H9 (cell line): ENCODE data around the gene GSTT2B. TPM values are rescaled to one million over a fixed set of nuclear protein-coding genes. Genes with fewer than 3 reads are reported as not detected.

ENCODE experiments used
- DNase-seq: peaks from one replicate; pipeline ENCODE4 v3.0.0-alpha.2; 2017
- H2AFZ ChIP-seq: one replicate; pipeline ENCODE4 v1.6.1; 2013; ENCODE audit warnings: mild to moderate bottlenecking, low read length, control low read depth, moderate library complexity
- H2AK5ac ChIP-seq: 2 replicates; pipeline ENCODE4 v1.6.1; 2013; ENCODE audit warnings: low read length, control low read depth, mixed read lengths; ENCODE audit not compliant: insufficient read length
- H2BK120ac ChIP-seq: one replicate; pipeline ENCODE4 v1.6.1; 2013; ENCODE audit warnings: low read depth, mild to moderate bottlenecking, low read length, control low read depth, inconsistent platforms; ENCODE audit not compliant: poor library complexity, severe bottlenecking
- H2BK12ac ChIP-seq: 2 replicates; pipeline ENCODE4 v1.6.1; 2013; ENCODE audit warnings: low read length, control low read depth, mixed read lengths, low read depth; ENCODE audit not compliant: insufficient read length
- H2BK15ac ChIP-seq: 2 replicates; pipeline ENCODE4 v1.6.1; 2013; ENCODE audit warnings: low read depth, low read length, control low read depth
- H2BK20ac ChIP-seq: one replicate; pipeline ENCODE4 v1.6.1; 2013; ENCODE audit warnings: low read depth, mild to moderate bottlenecking, low read length, control low read depth, inconsistent platforms; ENCODE audit not compliant: poor library complexity, severe bottlenecking
- H2BK5ac ChIP-seq: 2 replicates; pipeline ENCODE4 v1.6.1; 2013; ENCODE audit warnings: low read length, control low read depth, mixed read lengths; ENCODE audit not compliant: insufficient read length
- H3K14ac ChIP-seq: 2 replicates; pipeline ENCODE4 v1.6.1; 2013; ENCODE audit warnings: low read length, control low read depth; ENCODE audit not compliant: insufficient read depth
- H3K18ac ChIP-seq: 2 replicates; pipeline ENCODE4 v1.6.1; 2013; ENCODE audit warnings: low read depth, mild to moderate bottlenecking, mixed read lengths, low read length, control low read depth; ENCODE audit not compliant: insufficient read length
- H3K23ac ChIP-seq: 2 replicates; pipeline ENCODE4 v1.6.1; 2013; ENCODE audit warnings: low read length, control low read depth, mixed read lengths, low read depth; ENCODE audit not compliant: insufficient read length
- H3K23me2 ChIP-seq: 2 replicates; pipeline ENCODE4 v1.6.1; 2013; ENCODE audit warnings: low read depth, mild to moderate bottlenecking, mixed read lengths, low read length, control low read depth; ENCODE audit not compliant: insufficient read length, poor library complexity, severe bottlenecking
- H3K27ac ChIP-seq: 2 replicates; pipeline ENCODE4 v1.5.1; 2013; ENCODE audit warnings: low read length, control low read depth, mixed read lengths, low read depth; ENCODE audit not compliant: insufficient read length
- H3K27me3 ChIP-seq: 2 replicates; pipeline ENCODE4 v1.6.1; 2013; ENCODE audit warnings: low read length, control low read depth, inconsistent platforms; ENCODE audit not compliant: insufficient read depth
- H3K4ac ChIP-seq: 2 replicates; pipeline ENCODE4 v1.6.1; 2013; ENCODE audit warnings: low read depth, mild to moderate bottlenecking, control low read depth, inconsistent platforms, low read length, moderate library complexity
- H3K4me1 ChIP-seq: 2 replicates; pipeline ENCODE4 v1.6.1; 2013; ENCODE audit warnings: low read length, control low read depth, inconsistent platforms; ENCODE audit not compliant: insufficient read depth
- H3K4me2 ChIP-seq: 2 replicates; pipeline ENCODE4 v1.6.1; 2013; ENCODE audit warnings: low read length, control low read depth, mixed read lengths; ENCODE audit not compliant: insufficient read length, insufficient read depth
- H3K56ac ChIP-seq: 2 replicates; pipeline ENCODE4 v1.6.1; 2013; ENCODE audit warnings: low read depth, mild to moderate bottlenecking, mixed read lengths, low read length, control low read depth; ENCODE audit not compliant: insufficient read length
- H3K79me1 ChIP-seq: 2 replicates; pipeline ENCODE4 v1.6.1; 2013; ENCODE audit warnings: low read depth, mild to moderate bottlenecking, moderate library complexity, low read length, control low read depth, inconsistent platforms; ENCODE audit not compliant: insufficient read depth, poor library complexity, severe bottlenecking
- H3K79me2 ChIP-seq: 2 replicates; pipeline ENCODE4 v1.6.1; 2013; ENCODE audit warnings: low read length, control low read depth, inconsistent platforms; ENCODE audit not compliant: insufficient read depth
- H3K9ac ChIP-seq: 2 replicates; pipeline ENCODE4 v1.6.1; 2013; ENCODE audit warnings: low read length, control low read depth, mixed read lengths; ENCODE audit not compliant: insufficient read length; ENCODE audit errors: extremely low read depth
- H3K9me3 ChIP-seq: one replicate; pipeline ENCODE4 v1.6.1; 2013; ENCODE audit warnings: low read depth, low read length, inconsistent platforms; ENCODE audit not compliant: control insufficient read depth
- H3T11ph ChIP-seq: one replicate; pipeline ENCODE4 v1.6.1; 2013; ENCODE audit warnings: mild to moderate bottlenecking, low read length, control low read depth, inconsistent platforms
- H4K20me1 ChIP-seq: one replicate; pipeline ENCODE4 v1.6.1; 2013; ENCODE audit not compliant: control insufficient read depth, insufficient read length, insufficient read depth
- H4K5ac ChIP-seq: 2 replicates; pipeline ENCODE4 v1.6.1; 2013; ENCODE audit warnings: low read depth, mild to moderate bottlenecking, mixed read lengths, low read length, control low read depth; ENCODE audit not compliant: insufficient read length
- H4K8ac ChIP-seq: replicated peaks from 2 replicates; pipeline ENCODE4 v1.6.1; 2013; ENCODE audit warnings: low read length, control low read depth, mixed read lengths, low read depth; ENCODE audit not compliant: insufficient read length
- H4K91ac ChIP-seq: 2 replicates; pipeline ENCODE4 v1.6.1; 2013; ENCODE audit warnings: low read depth, mild to moderate bottlenecking, moderate library complexity, mixed read lengths, low read length, control low read depth; ENCODE audit not compliant: insufficient read length
- H3K27ac Mint-ChIP-seq, 3 experiments: 2 replicates in 2 of 3; 3 replicates in 1 of 3; pipeline ENCODE4 v1.8.0; 2020 to 2021; ENCODE audit warnings: mixed read lengths in 3 of 3, mild to moderate bottlenecking in 1 of 3, moderate library complexity in 1 of 3
- H3K27me3 Mint-ChIP-seq: 2 replicates; pipeline ENCODE4 v1.8.0; 2021; ENCODE audit warnings: low read depth, mild to moderate bottlenecking, moderate library complexity, mixed read lengths
- H3K36me3 Mint-ChIP-seq, 3 experiments: 2 replicates in 2 of 3; 3 replicates in 1 of 3; pipeline ENCODE4 v1.8.0; 2020 to 2021; ENCODE audit warnings: low read depth in 3 of 3, mixed read lengths in 3 of 3; ENCODE audit not compliant: insufficient read depth in 1 of 3
- H3K4me1 Mint-ChIP-seq, 2 experiments: 2 replicates each; pipeline ENCODE4 v1.8.0; 2020; ENCODE audit warnings: mixed read lengths in 2 of 2
- H3K4me3 Mint-ChIP-seq, 2 experiments: 2 replicates in 1 of 2; 3 replicates in 1 of 2; pipeline ENCODE4 v1.8.0; 2020 to 2021; ENCODE audit warnings: mild to moderate bottlenecking in 2 of 2, mixed read lengths in 2 of 2, moderate library complexity in 1 of 2
- H3K9me3 Mint-ChIP-seq, 2 experiments: 2 replicates in 1 of 2; 3 replicates in 1 of 2; pipeline ENCODE4 v1.8.0; 2020; ENCODE audit warnings: mild to moderate bottlenecking in 2 of 2, mixed read lengths in 2 of 2, moderate library complexity in 1 of 2
- WGBS: extraction: QIAGEN DNeasy Blood & Tissue Kit; methylation state at CpG from one replicate; pipeline ENCODE4 v1.1.7; 2013; ENCODE audit warnings: missing lambda C conversion rate, low lambda C conversion rate, mixed read lengths; ENCODE audit not compliant: insufficient read length; ENCODE audit errors: extremely low coverage; 5-methylcytosine and 5-hydroxymethylcytosine counted together
- total RNA-seq: library from RNA; stranded (reverse); gene quantifications from 2 replicates; pipeline ENCODE4 v1.2.1, GENCODE V29; 2021
- TF ChIP-seq, protein P1 (sequence below): fragments of 200-600 bp; sonication (generic); conservative IDR thresholded peaks from 3 replicates; pipeline ENCODE4 v1.8.0; 2021; ENCODE audit warnings: antibody characterized with exemption, mild to moderate bottlenecking

GSTT2B gene
- total RNA-seq, 1 experiment from 2014 or later, result 4.5 TPM

DNA sequence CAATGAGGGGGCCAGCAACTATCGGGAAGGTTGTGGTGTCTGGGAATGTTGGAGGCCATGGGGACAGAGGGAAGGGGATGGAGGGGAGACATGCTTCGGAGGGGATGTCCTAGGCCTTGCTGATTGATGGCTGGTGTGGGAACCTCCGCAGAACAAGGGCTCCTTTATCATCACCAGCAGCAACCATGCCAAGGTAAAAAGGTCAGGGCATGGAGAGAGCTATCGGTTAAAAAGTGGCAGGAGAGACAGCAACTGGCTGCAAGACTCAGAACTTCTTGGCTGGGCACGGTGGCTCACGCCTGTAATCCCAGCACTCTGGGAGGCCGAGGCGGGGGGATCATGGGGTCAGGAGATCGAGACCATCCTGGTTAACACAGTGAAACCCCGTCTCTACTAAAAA, 41.3 kb upstream of the GSTT2B start:
- H3K27me3 Mint-ChIP-seq, result peaks cover 10% of the 10 kb centered on the region
- Histone ChIP-seq H3K27me3 (no peaks in the 10 kb centered on the region), H3K79me1 (no peaks in the 10 kb centered on the region), H4K20me1 (peaks cover 2% of the 10 kb centered on the region), H4K8ac (no peak overlapping the region), H2AFZ (no peak overlapping the region), H3K4me2 (no peak overlapping the region), H3K23me2 (no peaks in the 10 kb centered on the region), H3K27ac (no peak overlapping the region), H2BK5ac (no peak overlapping the region), H3K4ac (no peak overlapping the region), H2BK15ac (no peak overlapping the region), H3K4me1 (peaks cover 3% of the 10 kb centered on the region; the same call in 1 of the 2 replicates), H3K14ac (no peak overlapping the region; the same call in 1 of the 2 replicates), H3K79me2 (no peaks in the 10 kb centered on the region), H3T11ph (no peak overlapping the region), H3K56ac (no peak overlapping the region), H4K5ac (no peak overlapping the region), H2BK20ac (no peak overlapping the region), H3K9ac (no peak overlapping the region), H2BK12ac (no peak overlapping the region), H3K18ac (no peak overlapping the region), H2BK120ac (no peak overlapping the region), H4K91ac (no peak overlapping the region), H2AK5ac (no peak overlapping the region), H3K9me3 (no peaks in the 10 kb centered on the region), H3K23ac (no peak overlapping the region)
- peaks cover 12 to 20% of the 10 kb centered on the region in 2 experiments for H3K4me1 Mint-ChIP-seq
- no peaks in the 10 kb centered on the region; a peak in 3 of 7 replicates for H3K36me3 Mint-ChIP-seq
- no peak for DNase-seq
- TF ChIP-seq, protein P1, sequence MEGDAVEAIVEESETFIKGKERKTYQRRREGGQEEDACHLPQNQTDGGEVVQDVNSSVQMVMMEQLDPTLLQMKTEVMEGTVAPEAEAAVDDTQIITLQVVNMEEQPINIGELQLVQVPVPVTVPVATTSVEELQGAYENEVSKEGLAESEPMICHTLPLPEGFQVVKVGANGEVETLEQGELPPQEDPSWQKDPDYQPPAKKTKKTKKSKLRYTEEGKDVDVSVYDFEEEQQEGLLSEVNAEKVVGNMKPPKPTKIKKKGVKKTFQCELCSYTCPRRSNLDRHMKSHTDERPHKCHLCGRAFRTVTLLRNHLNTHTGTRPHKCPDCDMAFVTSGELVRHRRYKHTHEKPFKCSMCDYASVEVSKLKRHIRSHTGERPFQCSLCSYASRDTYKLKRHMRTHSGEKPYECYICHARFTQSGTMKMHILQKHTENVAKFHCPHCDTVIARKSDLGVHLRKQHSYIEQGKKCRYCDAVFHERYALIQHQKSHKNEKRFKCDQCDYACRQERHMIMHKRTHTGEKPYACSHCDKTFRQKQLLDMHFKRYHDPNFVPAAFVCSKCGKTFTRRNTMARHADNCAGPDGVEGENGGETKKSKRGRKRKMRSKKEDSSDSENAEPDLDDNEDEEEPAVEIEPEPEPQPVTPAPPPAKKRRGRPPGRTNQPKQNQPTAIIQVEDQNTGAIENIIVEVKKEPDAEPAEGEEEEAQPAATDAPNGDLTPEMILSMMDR, result no peak
- no CpG with 5 or more reads among the region's 10 CpGs for WGBS
- no peak overlapping the region for H3K4me3 Mint-ChIP-seq
- peaks cover 0 to 4% of the 10 kb centered on the region in 2 experiments; a peak in 1 of 5 replicates for H3K9me3 Mint-ChIP-seq
- H3K27ac Mint-ChIP-seq, result peak overlapping the region in 1 of 3 experiments; percentile 48; a peak in 1 of 7 replicates
